DND-41 (cell line): ENCODE results near the gene SIPA1L2.

Experiments
- ATAC-seq: fragments of 200-7000 bp; cut with Tn5 transposase; 3 replicates; pipeline ENCODE4 v1.9.1; 2021; ENCODE audit warnings: low read depth; ENCODE audit not compliant: insufficient read depth
- DNase-seq: peaks from one replicate; pipeline ENCODE4 v3.0.0-alpha.2; 2020
- H2AFZ ChIP-seq: 2 replicates; pipeline ENCODE4 v1.6.0; 2012; ENCODE audit warnings: low read depth, low read length
- H3K27ac ChIP-seq: 2 replicates; pipeline ENCODE4 v1.5.1; 2012; ENCODE audit warnings: low read length, inconsistent platforms
- H3K27me3 ChIP-seq: fragments of 200-600 bp; sonication (generic); 2 replicates; pipeline ENCODE4 v1.6.0; 2012; ENCODE audit warnings: low read length, mild to moderate bottlenecking, inconsistent platforms; ENCODE audit not compliant: insufficient read depth, poor library complexity
- H3K36me3 ChIP-seq: 2 replicates; pipeline ENCODE4 v1.5.1; 2012; ENCODE audit warnings: low read length, inconsistent platforms; ENCODE audit not compliant: insufficient read depth
- H3K4me1 ChIP-seq: 2 replicates; pipeline ENCODE4 v1.5.1; 2012; ENCODE audit warnings: mild to moderate bottlenecking, low read length; ENCODE audit not compliant: insufficient read depth
- H3K4me2 ChIP-seq: 2 replicates; pipeline ENCODE4 v1.6.0; 2012; ENCODE audit warnings: mild to moderate bottlenecking, moderate library complexity, low read length, inconsistent platforms; ENCODE audit not compliant: insufficient read depth
- H3K4me3 ChIP-seq, 2 experiments: fragments of 200-600 bp in 1 of 2; shearing (Covaris generic) in 1 of 2; 2 replicates each; pipeline ENCODE4 v1.5.1; 2012 to 2016; ENCODE audit warnings: inconsistent platforms in 2 of 2, low read length in 2 of 2, mild to moderate bottlenecking in 2 of 2, low read depth in 1 of 2, moderate library complexity in 1 of 2
- H3K79me2 ChIP-seq: 2 replicates; pipeline ENCODE4 v1.6.0; 2012; ENCODE audit warnings: low read length, inconsistent platforms; ENCODE audit not compliant: insufficient read depth
- H3K9ac ChIP-seq: 2 replicates; pipeline ENCODE4 v1.6.0; 2012; ENCODE audit warnings: low read depth, mild to moderate bottlenecking, inconsistent platforms, low read length, moderate library complexity
- H3K9me3 ChIP-seq: 2 replicates; pipeline ENCODE4 v1.5.1; 2012; ENCODE audit warnings: low read length, moderate library complexity, mild to moderate bottlenecking, inconsistent platforms; ENCODE audit not compliant: insufficient read depth, severe bottlenecking
- H4K20me1 ChIP-seq: 2 replicates; pipeline ENCODE4 v1.6.0; 2012; ENCODE audit warnings: low read length; ENCODE audit not compliant: insufficient read depth
- CTCF ChIP-seq: IDR thresholded peaks from 2 replicates; pipeline ENCODE4 v1.5.1; 2012; ENCODE audit warnings: borderline replicate concordance, low read length, moderate library complexity, mild to moderate bottlenecking; ENCODE audit not compliant: poor library complexity, severe bottlenecking; ENCODE audit errors: extremely low read depth
- EZH2 ChIP-seq: IDR thresholded peaks from 3 replicates; pipeline ENCODE4 v1.6.1; 2012; ENCODE audit warnings: borderline replicate concordance, low read depth, mild to moderate bottlenecking, moderate library complexity, low read length, inconsistent platforms; ENCODE audit not compliant: severe bottlenecking

Gene SIPA1L2

DNA sequence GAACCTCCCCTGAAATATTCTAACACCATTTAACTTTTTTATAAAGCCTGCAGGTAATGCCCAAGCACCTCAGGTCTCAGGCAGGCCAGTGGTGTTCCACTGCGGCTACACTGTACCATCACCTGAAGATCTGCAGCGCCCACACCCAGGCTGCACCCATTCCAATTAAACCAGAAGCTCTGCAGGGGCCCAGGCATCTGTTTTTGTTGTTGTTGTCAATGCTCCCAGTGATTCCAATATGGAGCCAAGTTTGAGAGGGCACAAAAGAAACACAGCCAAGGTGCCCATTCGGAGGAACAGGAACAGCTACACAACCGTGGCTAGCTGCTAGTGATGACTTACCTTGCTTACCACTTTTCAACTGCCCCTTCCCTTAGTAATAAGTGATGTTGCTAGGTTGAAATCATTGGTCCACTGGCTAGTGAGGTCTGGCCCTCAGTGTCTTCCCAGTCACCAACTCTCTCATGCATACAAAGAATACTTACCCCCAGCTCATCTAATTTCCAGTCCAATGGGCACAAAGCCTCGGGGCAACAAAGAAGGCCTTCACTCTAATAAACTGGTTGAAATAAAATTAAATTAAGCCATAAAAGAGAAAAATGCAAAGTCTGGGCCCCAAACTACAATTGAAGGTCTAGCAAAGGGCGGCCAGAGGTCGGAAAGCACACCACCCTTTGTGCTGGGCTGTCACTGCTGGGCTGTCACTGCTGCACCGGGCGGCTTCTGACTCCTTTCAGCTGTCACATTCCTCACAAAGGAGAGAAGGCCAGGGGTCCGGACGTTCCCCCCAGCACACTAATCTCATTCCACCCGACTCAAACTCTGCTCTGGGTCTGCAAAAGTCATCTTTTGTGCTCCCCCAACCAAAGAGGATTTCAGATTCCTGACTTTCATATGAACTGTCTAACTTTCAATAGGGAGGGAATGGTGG lies 34.9 kb downstream of the SIPA1L2 start:
- no peaks in the 10 kb centered on the region for H3K36me3 ChIP-seq
- H3K4me1 ChIP-seq = peaks cover 47% of the 10 kb centered on the region
- no peak overlapping the region for H3K9ac ChIP-seq
- H3K27me3 ChIP-seq = no peaks in the 10 kb centered on the region
- TF ChIP-seq CTCF (no peak), EZH2 (no peak)
- H3K4me2 ChIP-seq = no peak overlapping the region
- H3K79me2 ChIP-seq = peaks cover 23% of the 10 kb centered on the region
- no peak overlapping the region for H3K4me3 ChIP-seq
- DNase-seq (no peak), ATAC-seq (no peak)
- no peak overlapping the region for H2AFZ ChIP-seq
- H4K20me1 ChIP-seq = no peaks in the 10 kb centered on the region
- no peak overlapping the region for H3K27ac ChIP-seq
- no peaks in the 10 kb centered on the region for H3K9me3 ChIP-seq

DNA sequence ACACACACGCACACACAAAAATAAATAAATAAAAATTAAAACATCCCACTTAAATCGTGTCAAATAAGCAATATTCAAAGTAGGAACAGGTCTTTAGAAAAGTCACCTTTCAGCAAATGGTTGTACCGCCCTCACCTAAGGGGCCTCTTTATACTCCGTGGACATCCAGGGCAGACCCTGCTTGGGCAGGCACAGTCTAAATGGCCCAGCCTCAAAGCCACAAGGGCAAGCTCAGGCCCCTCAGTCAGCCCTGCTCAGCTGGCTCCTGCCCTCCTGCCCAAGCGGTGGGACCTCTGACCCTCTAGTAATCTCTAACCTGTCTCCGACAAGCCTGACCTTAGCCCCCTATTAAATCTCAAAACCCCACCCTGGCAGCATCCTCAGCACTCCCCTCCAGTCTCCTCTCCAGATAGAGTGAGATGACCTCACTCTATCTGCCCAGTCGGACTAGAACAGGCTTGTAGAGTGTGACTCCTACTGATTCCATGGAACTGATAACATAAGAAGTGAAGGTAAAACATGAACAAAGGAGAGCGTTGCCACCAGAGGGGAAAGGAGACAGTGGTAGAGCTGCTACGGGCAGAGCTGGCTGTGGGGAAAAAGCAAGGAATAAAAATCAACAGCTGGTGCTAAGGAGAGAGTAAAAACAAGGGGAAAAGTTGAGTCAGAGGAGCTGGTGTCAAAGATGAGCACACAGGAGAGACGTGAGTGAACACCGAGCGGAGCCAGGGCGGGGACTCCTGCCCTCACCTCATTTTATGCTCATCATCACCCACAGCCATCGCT lies 36.0 kb downstream of the SIPA1L2 start:
- H3K27me3 ChIP-seq = no peaks in the 10 kb centered on the region
- no peak for ATAC-seq
- H3K4me2 ChIP-seq = no peak overlapping the region
- H3K9ac ChIP-seq = no peak overlapping the region
- H3K27ac ChIP-seq = no peak overlapping the region
- H3K4me1 ChIP-seq = peaks cover 45% of the 10 kb centered on the region
- no peaks in the 10 kb centered on the region for H4K20me1 ChIP-seq
- no peak overlapping the region for H3K4me3 ChIP-seq
- H2AFZ ChIP-seq = no peak overlapping the region
- no peaks in the 10 kb centered on the region for H3K36me3 ChIP-seq
- peaks cover 26% of the 10 kb centered on the region for H3K79me2 ChIP-seq
- H3K9me3 ChIP-seq = no peaks in the 10 kb centered on the region
- TF ChIP-seq CTCF (no peak), EZH2 (no peak)
- no peak for DNase-seq

GRCh38 chr1:232591344-232591743 lies 38.6 kb downstream of the SIPA1L2 start:
- no peak overlapping the region for H3K4me2 ChIP-seq
- no peak overlapping the region for H3K9ac ChIP-seq
- no peak for DNase-seq
- peaks cover 24% of the 10 kb centered on the region for H3K4me1 ChIP-seq
- ATAC-seq = no peak; the same call in 2 of the 3 replicates
- TF ChIP-seq EZH2 (no peak), CTCF (no peak)
- no peaks in the 10 kb centered on the region for H3K27me3 ChIP-seq
- no peaks in the 10 kb centered on the region for H4K20me1 ChIP-seq
- H3K36me3 ChIP-seq = no peaks in the 10 kb centered on the region
- H3K9me3 ChIP-seq = no peaks in the 10 kb centered on the region
- H3K27ac ChIP-seq = 0 out of 2 replicates have a peak overlapping the region, but pooled peaks have one; percentile 14
- H3K4me3 ChIP-seq = no peak overlapping the region
- H3K79me2 ChIP-seq = peaks cover 15% of the 10 kb centered on the region
- no peak overlapping the region for H2AFZ ChIP-seq
